IPS-NIHi11 (cell line): ENCODE results near the gene KHDC4.
"Not testable (repeated sequence)": the region's sequence is repeated elsewhere in the genome, so short reads cannot be mapped to it uniquely, and the experiment has no call there.

Source experiments
- DNase-seq: peaks from one replicate; pipeline ENCODE4 v3.0.0; 2012; ENCODE audit warnings: mixed read lengths, low spot score

Gene KHDC4

DNA sequence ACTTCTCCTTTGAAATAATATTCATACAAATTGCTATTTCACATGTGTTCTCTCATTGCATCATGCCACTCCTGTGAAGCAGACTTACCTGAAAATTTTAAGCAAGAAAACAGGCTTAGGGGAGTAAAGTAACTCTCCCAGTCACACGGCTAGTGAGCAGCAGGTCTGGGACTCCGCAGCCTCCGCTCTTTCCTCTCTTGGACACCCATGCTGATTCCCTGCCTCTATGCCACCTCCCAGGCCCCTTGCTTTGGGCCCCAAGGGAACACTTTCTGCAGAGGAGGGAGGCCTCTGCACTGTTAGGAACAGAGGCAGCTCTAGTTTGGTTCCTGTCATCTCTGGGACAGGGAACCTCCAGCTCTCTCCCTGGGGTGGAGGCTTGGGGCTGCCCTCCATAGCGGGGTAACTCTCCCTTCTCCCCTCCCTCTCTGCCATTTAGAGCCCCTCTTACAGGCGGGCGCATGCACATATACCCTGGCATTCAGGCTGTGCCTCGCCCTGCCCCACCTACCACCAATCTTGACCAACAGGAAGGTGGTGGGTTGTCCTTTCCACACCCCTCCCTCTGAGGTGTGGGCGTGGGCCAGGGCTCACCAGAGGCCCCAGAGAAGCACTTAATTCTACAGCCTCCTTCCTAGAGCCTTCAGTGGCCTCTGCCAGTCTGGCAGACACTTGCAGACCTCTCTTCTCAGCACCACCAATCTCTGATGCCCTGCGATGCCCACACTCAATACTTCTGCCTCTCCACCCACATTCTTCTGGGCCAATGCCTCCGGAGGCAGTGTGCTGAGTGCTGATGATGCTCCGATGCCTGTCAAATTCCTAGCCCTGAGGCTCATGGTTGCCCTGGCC lies 7.0 kb upstream of the KHDC4 start, which contains the start of gene RXFP4:
Gene RXFP4, plus strand, starts transcription at position 646 of the 852 bp plus-strand sequence. Its CDS starts 72 bp downstream, at position 718.
- peak; percentile 58 for DNase-seq

DNA sequence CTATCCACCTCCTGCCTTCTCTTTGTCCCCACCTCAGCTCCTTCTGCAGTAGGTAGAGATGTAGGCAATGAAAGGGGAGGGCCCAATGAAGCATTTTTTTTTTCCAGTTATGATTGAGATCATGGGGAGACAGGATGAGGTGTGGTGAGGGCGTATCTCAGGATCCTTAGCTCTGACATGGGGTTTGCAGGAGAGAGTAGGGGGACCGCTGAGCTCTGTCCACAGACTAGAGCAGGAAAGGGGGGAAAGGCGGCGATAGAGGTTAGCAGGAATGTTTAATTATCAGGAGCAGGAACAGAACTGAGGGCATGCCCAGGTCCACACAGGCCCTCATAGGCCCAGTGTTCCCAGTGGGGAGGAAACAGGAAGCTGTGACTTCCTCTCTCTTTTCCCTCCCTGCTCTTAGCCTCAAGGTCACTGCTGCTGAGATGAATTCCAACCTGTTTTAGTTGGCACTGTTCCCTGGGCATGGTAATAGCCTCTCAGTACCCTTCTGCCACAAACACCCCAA lies 6.3 kb upstream of the KHDC4 start:
- no peak for DNase-seq

DNA sequence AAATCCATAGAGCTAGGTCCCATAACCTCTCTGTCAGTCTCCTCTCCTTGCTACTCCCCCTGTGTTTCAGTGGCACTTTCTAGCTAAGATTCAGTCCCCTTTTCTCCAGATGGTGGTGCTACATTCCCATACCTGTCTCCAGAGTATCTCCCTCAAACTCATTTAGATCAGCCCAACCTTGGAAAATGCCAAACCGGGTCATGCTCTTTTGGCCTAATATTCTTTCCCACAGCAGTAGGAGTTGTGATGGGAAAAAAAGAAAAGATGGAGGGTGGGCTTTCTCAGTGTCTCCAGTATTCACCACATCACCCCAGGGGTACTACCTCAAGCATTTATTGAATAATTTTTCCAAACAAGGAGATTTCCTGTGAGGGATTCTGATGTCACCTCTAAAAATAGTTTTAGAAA lies 4.0 kb upstream of the KHDC4 start:
- DNase-seq, result peak; percentile 67

DNA sequence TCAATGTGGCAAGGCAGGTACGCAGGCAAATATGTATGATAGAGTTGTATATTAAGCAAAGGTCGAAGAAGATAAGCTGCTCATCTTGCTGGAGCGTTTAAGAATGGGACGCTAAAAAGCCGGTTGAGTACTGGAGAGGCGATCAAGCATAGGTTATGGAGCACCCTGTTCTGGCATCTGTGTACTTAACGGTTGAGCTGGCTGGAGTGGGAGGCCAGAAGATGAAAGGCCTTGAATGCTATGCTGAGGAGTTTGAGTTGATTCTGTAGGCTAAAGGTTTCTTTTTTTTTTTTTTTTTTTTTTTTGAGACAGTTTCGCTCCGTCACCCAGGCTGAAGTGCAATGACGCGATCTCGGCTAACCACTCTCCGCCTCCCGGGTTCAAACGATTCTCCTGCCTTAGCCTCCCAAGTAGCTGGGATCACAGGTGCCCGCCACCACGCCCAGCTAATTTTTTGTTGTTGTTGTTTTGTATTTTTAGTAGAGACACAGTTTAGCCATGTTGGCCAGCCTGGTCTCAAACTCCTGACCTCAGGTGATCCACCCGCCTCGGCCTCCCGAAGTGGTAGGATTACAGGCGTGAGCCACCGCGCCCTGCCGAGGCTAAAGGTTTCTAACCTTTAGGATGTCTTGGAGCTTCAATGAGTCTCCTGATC lies 850 bp upstream of the KHDC4 start:
- DNase-seq, result no peak

DNA sequence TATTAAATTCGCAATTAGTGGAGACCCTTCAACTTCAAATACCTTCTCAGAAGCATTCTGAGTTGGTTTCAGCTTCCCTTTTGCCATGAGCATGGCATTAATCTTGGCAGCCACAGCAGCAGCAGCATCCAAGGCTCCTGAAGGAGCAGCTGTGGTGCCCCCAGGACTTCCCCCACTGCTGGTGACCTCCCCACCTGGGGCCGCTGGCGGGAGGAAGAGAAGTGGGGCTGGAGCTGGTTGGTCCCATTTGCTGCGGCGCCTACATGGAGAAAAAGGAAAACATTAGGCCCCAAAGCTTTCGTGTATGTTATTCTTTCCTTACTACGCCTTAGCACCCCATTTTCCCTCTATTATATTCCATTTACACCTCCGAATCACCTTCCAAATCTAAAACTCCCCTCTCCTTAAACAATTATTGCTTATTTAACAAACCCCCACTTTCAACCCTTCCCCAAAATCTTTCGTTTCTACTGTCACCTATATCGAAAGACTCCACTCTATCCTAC lies 569 bp downstream of the KHDC4 start:
- DNase-seq, result no peak

DNA sequence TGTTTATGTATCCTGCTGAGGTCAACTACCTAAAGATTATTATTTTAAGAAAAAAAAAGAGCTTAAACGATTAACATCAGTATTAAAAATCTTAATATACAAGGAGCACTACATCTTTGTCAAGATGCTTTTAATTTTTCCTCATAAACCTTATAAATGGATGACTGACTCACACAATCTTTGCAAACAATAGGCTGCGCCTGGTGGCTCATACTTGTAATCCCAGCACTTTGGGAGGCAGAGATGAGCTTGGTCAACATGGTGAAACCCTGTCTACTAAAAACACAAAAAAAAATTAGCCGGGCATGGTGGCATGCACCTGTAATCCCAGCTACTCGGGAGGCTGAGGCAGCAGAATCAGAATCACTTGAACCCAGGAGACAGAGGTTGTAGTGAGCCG lies 1.7 kb downstream of the KHDC4 start:
- no peak for DNase-seq

DNA sequence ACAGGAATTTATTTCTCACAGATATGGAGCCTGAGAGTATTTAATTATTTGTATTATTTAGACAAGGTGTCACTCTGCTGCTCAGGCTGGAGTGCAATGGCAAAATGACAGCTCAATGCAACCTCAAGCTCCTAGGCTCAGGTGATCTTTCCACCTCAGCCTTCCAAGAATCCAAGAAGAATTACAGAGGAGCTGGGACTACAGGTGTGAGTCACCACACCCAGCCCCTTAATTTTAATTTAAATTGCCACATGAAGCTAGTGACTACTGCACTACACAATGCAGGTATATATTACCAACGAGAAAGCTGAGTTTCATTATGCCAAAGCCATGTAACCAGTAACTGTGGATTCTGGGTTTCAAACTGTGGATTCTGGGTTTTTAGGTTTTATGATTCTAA lies 2.1 kb downstream of the KHDC4 start:
- DNase-seq, result no peak

DNA sequence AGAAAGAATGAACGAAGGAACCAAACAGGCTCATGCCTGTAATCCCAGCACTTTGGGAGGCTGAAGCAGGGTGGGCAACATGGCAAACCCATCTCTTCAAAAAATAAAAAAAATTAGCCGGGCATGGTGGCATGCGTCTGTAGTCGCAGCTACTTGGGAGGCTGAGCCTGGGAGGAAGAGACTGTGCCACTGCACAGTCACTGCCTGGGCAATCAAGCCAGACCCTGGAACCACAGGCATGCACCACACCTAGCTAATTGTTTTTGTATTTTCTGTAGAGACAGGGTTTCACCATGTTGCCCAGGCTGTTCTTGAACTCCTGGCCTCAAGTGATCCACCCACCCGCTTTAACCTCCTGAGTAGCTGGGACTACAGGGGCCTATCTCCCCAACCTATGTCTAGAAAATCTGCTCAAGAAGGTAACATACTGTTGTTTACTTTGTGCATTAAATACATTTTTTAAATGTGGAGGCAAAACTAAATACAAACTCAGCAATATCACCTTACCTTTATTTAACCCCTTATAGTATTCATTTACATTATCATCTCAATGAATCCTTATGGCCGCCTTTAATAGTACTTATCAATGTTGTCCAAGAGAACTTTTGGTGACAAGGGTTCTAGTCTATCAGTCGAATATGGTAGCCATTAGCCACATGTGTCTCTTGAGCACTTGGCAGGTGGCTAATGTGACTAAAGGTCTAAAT lies 2.7 kb downstream of the KHDC4 start:
- DNase-seq, result no peak

DNA sequence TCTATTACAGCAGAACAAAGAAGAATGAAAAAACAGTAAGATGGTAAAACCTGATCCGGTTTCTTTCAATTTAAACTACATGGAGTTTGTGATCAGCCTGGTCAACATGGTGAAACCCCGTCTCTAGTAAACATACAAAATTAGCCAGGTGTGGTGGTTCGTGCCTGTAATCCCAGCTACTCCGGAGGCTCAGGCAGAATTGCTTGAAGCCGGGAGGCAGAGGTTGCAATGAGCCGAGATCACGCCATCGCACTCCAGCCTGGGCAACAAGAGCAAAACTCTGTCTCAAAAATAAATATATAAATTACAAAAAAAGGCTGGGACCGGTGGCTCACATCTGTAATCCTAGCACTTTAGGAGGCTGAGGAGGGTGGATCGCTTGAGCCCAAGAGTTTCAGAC lies 3.5 kb downstream of the KHDC4 start:
- DNase-seq, result not testable (repeated sequence)

DNA sequence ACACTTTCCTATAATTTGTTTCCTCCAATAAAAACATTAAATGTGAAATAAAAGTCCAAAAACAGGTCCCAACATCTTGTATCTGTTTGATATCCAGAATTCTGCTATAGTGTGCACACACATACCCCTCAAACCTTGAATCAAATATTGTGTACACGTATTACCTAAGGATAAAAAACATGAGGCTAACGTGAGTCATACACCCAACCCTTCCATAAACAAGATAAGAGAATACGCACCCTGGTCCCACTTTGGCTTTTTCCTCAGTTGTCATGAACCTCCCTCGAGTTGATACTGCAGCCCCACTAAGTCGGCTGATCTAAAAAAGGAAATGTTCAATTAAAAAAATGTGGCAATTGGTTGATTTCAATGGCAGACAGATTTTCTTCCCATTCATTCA lies 5.2 kb downstream of the KHDC4 start:
- no peak for DNase-seq

DNA sequence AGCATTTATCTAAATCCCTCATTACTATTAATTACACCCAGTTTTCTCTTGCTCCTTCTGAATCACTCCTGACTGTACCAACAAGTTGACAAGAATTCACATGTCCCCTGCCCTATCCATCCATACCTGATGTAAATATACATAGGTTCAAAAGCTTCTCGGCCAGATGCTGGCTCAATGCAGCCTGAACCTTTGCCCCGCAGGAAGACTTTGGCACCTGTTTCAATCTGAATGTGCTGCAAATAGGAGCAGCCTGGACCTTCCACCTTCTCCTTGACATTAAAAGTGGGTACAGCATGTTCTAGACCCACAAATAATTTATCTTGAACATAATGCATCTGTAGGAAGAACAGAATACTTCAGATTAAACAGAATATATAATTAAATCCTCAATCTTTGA lies 8.7 kb downstream of the KHDC4 start:
- no peak for DNase-seq

DNA sequence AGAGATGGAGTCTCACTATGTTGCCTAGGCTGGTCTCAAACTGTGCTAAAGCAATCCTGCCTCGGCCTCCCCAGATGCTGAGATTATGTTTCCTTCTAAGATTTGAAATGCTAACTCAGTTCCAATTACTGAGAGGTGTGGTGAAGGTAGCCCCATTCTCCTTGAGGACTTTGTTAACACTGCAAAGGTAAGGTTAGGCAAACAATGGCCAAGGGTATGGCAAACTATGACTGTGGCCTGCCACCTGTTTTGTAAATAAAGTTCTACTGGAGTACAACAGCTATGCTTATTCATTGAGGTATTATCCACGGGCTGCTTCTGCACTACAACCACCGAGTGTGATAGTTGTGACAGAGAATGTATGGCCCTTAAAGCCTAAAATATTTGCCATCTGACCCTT lies 13.5 kb downstream of the KHDC4 start:
- no peak for DNase-seq

DNA sequence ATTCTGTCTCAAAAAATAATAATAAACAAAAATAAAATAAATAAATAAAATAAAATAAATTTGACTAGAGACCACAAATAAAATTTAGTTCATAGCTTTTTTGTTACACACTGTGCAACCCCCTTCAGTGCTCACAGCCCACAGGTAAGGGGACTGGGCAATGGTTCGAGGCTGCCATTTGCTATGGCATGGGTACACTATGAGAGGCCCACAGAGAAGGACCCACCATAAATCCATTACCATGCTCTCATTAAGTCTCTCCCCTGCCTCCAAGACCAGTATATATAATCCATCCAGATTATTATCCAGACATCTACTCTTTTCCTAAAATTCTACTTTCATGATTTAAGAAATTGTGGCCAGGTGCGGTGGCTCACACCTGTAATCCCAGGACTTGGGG lies 14.4 kb downstream of the KHDC4 start:
- no peak for DNase-seq

DNA sequence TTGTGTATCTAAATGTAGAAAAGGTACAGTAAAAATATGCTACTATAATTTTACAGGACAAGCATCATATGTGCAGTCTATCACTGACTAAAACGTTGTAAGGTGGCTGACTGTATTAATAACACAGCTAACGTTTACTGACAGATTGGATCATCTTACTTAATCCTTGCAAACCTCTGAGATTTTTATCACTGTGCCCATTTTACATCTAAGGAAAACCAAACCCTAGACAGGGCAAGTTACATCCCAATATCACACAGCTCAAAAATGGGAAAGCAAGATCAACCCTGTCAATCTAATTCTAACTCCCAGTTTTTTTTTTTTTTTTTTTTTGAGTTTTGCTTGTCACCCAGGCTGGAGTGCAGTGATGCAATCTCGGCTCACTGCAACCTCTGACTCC lies 15.6 kb downstream of the KHDC4 start:
- no peak for DNase-seq

DNA sequence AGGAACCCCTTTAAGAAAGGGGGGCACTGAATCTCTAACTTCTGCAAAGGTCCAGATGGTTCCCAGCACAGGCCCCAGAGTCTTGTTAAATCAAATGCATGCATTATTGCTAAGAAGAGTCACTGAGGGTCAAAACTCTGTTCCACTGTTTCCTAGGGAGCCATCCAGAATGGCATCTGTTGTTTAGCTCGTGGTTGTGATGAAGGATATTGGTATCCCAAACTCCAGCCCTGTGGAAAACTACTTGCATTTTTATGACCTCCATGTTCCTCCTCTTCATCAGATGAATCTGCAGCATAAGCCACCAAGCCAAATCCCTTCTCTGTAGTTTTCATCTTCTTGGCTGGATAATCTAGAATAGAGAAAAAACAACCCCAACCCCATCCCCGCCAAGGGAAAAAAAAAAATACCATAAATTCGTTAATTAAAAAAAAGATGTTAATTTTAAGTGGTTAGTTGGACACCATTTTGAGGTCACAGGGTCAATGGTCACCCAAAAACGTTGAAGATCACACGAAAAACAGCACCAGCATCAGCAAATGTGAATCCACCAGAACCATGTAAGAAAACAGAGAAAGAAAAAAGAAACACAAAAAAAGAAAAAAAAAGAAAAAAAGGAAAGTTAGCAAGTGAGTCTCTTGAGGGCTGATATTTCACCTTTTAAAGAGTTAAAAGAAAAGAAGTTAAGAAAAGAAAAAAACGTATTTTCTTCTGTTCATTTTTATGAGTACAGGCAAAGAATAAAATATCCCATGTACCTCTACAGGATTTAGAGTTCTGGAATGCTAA lies 20.1 kb downstream of the KHDC4 start:
- DNase-seq, result no peak

DNA sequence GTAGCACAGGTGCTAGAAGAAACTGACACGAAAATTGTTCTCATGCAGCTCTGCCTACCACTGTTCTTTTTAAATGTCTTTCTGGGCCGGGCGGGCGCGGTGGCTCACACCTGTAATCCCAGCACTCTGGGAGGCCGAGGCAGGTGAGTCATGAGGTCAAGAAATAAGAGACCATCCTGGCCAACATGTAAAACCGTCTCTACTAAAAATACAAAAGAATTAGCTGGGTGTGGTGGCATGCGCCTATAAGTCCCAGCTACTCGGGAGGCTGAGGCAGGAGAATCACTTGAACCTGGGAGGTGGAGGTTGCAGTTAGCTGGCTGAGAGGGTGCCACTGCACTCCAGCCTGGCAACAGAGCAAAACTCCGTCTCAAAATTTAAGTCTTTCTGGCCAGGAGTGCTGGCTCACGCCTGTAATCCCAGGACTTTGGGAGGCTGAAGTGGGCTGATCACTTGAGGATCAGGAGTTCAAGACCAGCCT lies 22.1 kb downstream of the KHDC4 start:
- DNase-seq, result no peak

DNA sequence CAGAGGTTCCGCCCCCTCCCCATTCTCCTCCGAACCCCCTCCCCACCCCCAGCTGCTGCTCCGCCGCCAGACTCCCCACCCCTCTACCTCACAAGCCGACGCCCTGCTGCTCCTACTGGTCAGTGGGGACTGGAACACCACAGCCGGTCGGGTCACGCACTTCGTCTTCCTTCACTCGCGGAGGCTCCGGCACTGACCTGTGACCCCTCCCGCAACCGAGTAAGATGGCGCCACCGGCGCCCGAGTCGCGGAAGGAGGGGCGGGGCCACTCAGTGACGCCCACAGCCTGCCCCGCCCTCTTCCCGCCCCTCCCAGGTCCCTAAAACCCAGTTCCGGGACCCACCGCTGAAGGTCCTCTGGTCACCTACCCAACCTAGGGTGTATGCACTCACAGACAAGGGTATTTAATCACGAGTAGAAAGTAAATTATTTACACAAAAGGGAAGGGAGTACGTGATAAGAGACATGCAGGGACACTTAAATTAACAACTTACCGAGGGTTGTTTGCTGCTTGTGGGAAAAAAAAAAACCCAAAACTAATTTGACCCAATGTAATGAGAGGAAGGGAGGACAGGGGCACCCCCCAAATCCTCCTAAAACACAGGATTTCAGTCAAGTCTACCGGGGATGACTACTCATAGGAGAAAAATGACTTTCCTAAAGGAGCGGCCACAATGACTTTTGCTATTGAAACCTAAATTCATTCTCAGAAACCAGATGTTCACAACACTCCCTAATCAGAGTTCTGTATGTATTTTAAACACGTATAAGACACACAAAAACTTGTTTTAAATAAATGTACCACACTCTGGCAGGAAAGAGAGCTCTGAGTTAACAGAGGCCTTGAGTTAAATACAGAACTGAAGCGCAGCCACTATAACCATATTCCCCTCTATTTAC lies 22.8 kb downstream of the KHDC4 start, which contains the start of gene RIT1:
Gene RIT1, minus strand, starts transcription at position 194 of the 900 bp plus-strand sequence. CDS start 588 bp downstream, outside the sequence.
- DNase-seq, result peak; percentile 94

DNA sequence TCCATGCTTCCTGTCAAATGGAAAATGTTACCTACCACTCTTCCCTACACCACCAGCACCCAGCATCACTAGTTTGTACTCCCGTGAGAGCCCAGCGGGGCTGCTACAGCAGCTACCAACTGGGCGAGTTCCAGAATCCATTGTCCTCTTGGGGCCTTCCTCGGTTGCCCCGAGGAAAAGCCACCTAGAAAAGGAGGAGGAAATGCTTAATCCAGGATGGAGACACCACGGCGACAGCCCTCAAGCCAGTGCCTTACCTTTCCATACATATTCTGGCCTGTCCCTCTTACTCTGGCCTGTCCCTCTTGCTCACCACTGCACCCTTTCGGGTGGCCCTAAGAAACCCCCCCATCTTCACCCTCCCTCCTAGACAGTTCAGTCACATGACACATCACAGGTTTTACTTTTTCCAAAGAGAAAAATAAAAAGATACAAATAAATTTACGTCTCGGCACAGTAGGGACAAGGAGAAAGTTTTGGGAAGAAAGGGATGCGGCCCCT lies 23.5 kb downstream of the KHDC4 start:
- DNase-seq, result peak; percentile 48

DNA sequence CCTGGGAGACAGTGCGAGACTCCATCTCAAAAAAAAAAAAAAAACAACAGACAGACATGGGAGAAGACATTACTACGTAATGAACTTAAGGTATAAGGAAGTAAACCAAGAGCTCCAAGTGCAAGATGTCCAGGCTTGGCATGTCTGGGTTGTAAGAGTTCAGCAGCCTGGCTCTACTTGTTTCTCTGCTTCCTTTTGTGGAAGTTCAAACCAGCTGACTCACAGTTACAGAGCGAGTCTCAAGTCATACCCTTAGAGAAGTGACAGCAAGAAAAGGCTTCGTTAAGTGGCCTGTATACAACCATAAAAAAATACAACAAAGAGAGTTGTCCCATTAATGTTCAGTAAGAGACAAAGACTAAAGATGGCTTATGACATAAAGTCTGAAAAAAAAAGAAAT lies 24.3 kb downstream of the KHDC4 start:
- DNase-seq, result no peak

DNA sequence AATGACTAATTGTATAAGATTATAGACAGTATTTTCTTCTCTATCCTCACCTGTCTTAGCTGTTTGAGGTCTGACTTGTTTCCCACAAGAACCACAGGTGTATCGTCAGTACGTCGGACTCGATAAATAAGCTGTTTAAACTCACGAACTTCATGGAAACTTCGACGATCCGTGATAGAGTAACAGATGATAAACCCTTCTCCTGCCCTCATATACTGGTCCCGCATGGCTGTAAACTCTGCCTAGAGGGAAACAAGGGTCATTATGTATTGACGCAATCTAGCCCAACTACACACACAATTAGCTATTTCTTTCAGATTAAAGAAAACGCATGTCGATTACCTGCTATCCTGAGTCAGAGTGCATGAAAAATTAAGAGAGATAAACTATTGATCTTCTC lies 30.0 kb downstream of the KHDC4 start:
- DNase-seq, result no peak
